ENCODE data around the gene TMC7. TPM values are rescaled to one million over a fixed set of nuclear protein-coding genes. Genes with fewer than 3 reads are reported as not detected.

Gene TMC7
- total and polyA plus RNA-seq, 2 of the 13 experiments (the other 11 are each of a cell fraction or from before 2014, with no cell fraction given), result 1.2 to 5.1 TPM

DNA sequence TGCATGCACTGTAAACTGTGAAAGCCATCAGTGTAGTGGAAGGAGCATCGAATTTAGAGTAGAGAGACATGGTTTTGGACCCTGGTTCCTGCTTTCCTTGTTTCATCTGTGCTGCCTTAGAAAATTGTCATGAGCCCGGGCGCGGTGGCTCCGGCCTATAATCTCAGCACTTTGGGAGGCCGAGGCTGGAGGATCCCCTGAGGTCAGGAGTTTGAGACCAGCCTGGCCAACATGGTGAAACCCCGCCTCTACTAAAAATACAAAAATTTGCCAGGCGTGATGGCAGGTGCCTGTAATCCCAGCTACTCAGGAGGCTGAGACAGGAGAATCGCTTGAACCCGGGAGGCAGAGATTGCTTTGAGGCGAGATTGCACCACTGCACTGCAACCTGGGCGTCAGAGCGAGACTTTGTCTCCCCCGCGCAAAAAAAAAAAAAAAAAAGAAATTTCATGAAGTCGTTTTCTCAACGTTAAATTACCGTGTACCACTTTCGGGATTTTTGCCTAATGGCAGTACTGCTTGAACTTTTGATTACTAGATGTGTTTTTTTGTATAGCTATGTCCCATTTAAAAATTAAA, 84.6 kb downstream of the TMC7 start (continued):
- TF ChIP-seq, protein P1, sequence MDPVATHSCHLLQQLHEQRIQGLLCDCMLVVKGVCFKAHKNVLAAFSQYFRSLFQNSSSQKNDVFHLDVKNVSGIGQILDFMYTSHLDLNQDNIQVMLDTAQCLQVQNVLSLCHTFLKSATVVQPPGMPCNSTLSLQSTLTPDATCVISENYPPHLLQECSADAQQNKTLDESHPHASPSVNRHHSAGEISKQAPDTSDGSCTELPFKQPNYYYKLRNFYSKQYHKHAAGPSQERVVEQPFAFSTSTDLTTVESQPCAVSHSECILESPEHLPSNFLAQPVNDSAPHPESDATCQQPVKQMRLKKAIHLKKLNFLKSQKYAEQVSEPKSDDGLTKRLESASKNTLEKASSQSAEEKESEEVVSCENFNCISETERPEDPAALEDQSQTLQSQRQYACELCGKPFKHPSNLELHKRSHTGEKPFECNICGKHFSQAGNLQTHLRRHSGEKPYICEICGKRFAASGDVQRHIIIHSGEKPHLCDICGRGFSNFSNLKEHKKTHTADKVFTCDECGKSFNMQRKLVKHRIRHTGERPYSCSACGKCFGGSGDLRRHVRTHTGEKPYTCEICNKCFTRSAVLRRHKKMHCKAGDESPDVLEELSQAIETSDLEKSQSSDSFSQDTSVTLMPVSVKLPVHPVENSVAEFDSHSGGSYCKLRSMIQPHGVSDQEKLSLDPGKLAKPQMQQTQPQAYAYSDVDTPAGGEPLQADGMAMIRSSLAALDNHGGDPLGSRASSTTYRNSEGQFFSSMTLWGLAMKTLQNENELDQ (CRISPR knock-in tag; IDR thresholded peaks at IDR 0.05; ENCODE audit: borderline replicate concordance), result peak; percentile 16; the same call in 1 of the 2 replicates
- TF ChIP-seq HMGXB4 (CRISPR knock-in tag; IDR thresholded peaks at IDR 0.05; ENCODE audit: borderline replicate concordance in 1 of 2, low read depth in 1 of 2), result 0 out of 4 replicates have a peak, but pooled peaks of 1 of the 2 experiments have one; percentile 10
- no peak for TF ChIP-seq SMYD3 (CRISPR knock-in tag; IDR thresholded peaks at IDR 0.05)
- no peak for TF ChIP-seq ZNF782 (CRISPR knock-in tag; IDR thresholded peaks at IDR 0.05; ENCODE audit: borderline replicate concordance)
- TF ChIP-seq TEAD2 (CRISPR knock-in tag; IDR thresholded peaks at IDR 0.05), result no peak
- no peak for TF ChIP-seq PHF8 (CRISPR knock-in tag; IDR thresholded peaks at IDR 0.05)
- TF ChIP-seq ZKSCAN1 (IDR thresholded peaks at IDR 0.05; ENCODE audit: low read length), result no peak
- TF ChIP-seq MXD4 (CRISPR knock-in tag; IDR thresholded peaks at IDR 0.05), result no peak
- TF ChIP-seq ZNF570 (CRISPR knock-in tag; IDR thresholded peaks at IDR 0.05; ENCODE audit: borderline replicate concordance), result no peak
- 0 out of 2 replicates have a peak, but pooled peaks have one; percentile 1 for TF ChIP-seq MTF2 (CRISPR knock-in tag; IDR thresholded peaks at IDR 0.05; ENCODE audit: borderline replicate concordance)
- TF ChIP-seq, protein P2, sequence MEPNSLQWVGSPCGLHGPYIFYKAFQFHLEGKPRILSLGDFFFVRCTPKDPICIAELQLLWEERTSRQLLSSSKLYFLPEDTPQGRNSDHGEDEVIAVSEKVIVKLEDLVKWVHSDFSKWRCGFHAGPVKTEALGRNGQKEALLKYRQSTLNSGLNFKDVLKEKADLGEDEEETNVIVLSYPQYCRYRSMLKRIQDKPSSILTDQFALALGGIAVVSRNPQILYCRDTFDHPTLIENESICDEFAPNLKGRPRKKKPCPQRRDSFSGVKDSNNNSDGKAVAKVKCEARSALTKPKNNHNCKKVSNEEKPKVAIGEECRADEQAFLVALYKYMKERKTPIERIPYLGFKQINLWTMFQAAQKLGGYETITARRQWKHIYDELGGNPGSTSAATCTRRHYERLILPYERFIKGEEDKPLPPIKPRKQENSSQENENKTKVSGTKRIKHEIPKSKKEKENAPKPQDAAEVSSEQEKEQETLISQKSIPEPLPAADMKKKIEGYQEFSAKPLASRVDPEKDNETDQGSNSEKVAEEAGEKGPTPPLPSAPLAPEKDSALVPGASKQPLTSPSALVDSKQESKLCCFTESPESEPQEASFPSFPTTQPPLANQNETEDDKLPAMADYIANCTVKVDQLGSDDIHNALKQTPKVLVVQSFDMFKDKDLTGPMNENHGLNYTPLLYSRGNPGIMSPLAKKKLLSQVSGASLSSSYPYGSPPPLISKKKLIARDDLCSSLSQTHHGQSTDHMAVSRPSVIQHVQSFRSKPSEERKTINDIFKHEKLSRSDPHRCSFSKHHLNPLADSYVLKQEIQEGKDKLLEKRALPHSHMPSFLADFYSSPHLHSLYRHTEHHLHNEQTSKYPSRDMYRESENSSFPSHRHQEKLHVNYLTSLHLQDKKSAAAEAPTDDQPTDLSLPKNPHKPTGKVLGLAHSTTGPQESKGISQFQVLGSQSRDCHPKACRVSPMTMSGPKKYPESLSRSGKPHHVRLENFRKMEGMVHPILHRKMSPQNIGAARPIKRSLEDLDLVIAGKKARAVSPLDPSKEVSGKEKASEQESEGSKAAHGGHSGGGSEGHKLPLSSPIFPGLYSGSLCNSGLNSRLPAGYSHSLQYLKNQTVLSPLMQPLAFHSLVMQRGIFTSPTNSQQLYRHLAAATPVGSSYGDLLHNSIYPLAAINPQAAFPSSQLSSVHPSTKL (CRISPR knock-in tag; IDR thresholded peaks at IDR 0.05), result no peak
- TF ChIP-seq MEIS2 (CRISPR knock-in tag; IDR thresholded peaks at IDR 0.05), result no peak
- no peak for TF ChIP-seq ZNF841 (CRISPR knock-in tag; IDR thresholded peaks at IDR 0.05; ENCODE audit: borderline replicate concordance)
- no peak for TF ChIP-seq ZNF557 (CRISPR knock-in tag; IDR thresholded peaks at IDR 0.05)
- TF ChIP-seq CBX1 (IDR thresholded peaks at IDR 0.05; ENCODE audit: low read depth), result no peak
- TF ChIP-seq TBX3 (IDR thresholded peaks at IDR 0.05; ENCODE audit: borderline replicate concordance), result no peak
- TF ChIP-seq JARID2 (CRISPR knock-in tag; IDR thresholded peaks at IDR 0.05; ENCODE audit: insufficient replicate concordance), result no peak
- no peak for TF ChIP-seq TGIF2 (CRISPR knock-in tag; IDR thresholded peaks at IDR 0.05)
- peak; percentile 79; the same call in 1 of the 2 replicates for TF ChIP-seq ZMYM3 (CRISPR knock-in tag; IDR thresholded peaks at IDR 0.05)
- no peak for TF ChIP-seq U2AF2 (IDR thresholded peaks at IDR 0.05; ENCODE audit: low read depth, low read length)
- no peak for TF ChIP-seq PAWR (CRISPR knock-in tag; IDR thresholded peaks at IDR 0.05; ENCODE audit: borderline replicate concordance)
- TF ChIP-seq RBM39 (IDR thresholded peaks at IDR 0.05; ENCODE audit: low read depth, low read length, poor library complexity, severe bottlenecking), result no peak
- TF ChIP-seq MBNL3 (CRISPR knock-in tag; conservative IDR thresholded peaks at IDR 0.05), result no peak
- TF ChIP-seq ZFP36L2 (CRISPR knock-in tag; IDR thresholded peaks at IDR 0.05), result no peak
